Left colon (tissue), 2 donors: Measurements from ENCODE around the gene MYO9A. TPM values are rescaled to one million over a fixed set of nuclear protein-coding genes. Genes with fewer than 3 reads are reported as not detected.
"Not testable (repeated sequence)": the region's sequence is repeated elsewhere in the genome, so short reads cannot be mapped to it uniquely, and the experiment has no call there.

Source experiments
- ATAC-seq: fragments of 200-7000 bp; cut with Tn5 transposase; one replicate; pipeline ENCODE4 v1.9.1; 2020; ENCODE audit warnings: mild to moderate bottlenecking, moderate library complexity
- DNase-seq, 2 donors: peaks; one replicate each; pipeline ENCODE4 v3.0.0-alpha.2; 2020
- intact Hi-C, 2 donors: fragments of 100-400 bp; cut with DNase I in 1 of 2; cut with micrococcal nuclease in 1 of 2; formaldehyde crosslinking; loops; one replicate each; pipeline versions ENCODE4 v1.11.2 to v1.14.0; 2022; cut with DNase I, micrococcal nuclease
- total RNA-seq, 2 donors: library from RNA; stranded (reverse); fragmentation: NEBNext Ultra II Directional; extraction: Animal tissue kit (Norgen Biotek cat#: 25700); gene quantifications; one replicate each; pipeline ENCODE4 v1.2.1, GENCODE V29; 2021
- donor health status: DM: no; HTN: no; CAD: no.
- donor health status: DM: yes; HTN: yes; CAD: no.

The MYO9A gene
- total RNA-seq, 2 donors from 2014 or later = 43.1 to 45.6 TPM

GRCh38 chr15:72060687-72061250, 57.2 kb downstream of the MYO9A start:
- ATAC-seq = no peak
- intact Hi-C loops = no loop called here
- DNase-seq = no peak

GRCh38 chr15:72058585-72058984, 59.4 kb downstream of the MYO9A start:
- DNase-seq (no peak), ATAC-seq (peak; percentile 66)
- intact Hi-C loops = no loop called here

GRCh38 chr15:72057548-72058091, 60.3 kb downstream of the MYO9A start:
- intact Hi-C loops = no loop called here
- no peak for ATAC-seq
- DNase-seq = no peak

GRCh38 chr15:72056217-72056616, 61.7 kb downstream of the MYO9A start:
- intact Hi-C loops, DNase-seq, ATAC-seq: not testable (repeated sequence)

GRCh38 chr15:72053297-72053696, 64.7 kb downstream of the MYO9A start:
- intact Hi-C loops, DNase-seq, ATAC-seq: not testable (repeated sequence)

- ATAC-seq = no peak
- intact Hi-C loops = no loop called here
Observed at GRCh38 chr15:72050700-72051099, 67.2 kb downstream of the MYO9A start.

GRCh38 chr15:72047020-72047419, 70.9 kb downstream of the MYO9A start:
- no peak for DNase-seq
- no peak for ATAC-seq
- intact Hi-C loops = no loop called here

More at GRCh38 chr15:72050700-72051099, 67.2 kb downstream of the MYO9A start:
- no peak for DNase-seq

GRCh38 chr15:72044956-72045355, 73.0 kb downstream of the MYO9A start:
- DNase-seq = no peak
- intact Hi-C loops = no loop called here
- ATAC-seq = no peak

- ATAC-seq (no peak), DNase-seq (no peak)
- intact Hi-C loops = no loop called here
Observed at GRCh38 chr15:72042865-72043264, 75.1 kb downstream of the MYO9A start.

GRCh38 chr15:72042054-72042453, 75.9 kb downstream of the MYO9A start:
- ATAC-seq = no peak
- intact Hi-C loops = no loop called here
- DNase-seq = no peak

GRCh38 chr15:72037321-72037720, 80.6 kb downstream of the MYO9A start:
- ATAC-seq (peak; percentile 38), DNase-seq (no peak)
- intact Hi-C loops = no loop called here

GRCh38 chr15:72034859-72035650, 82.9 kb downstream of the MYO9A start:
- no peak for DNase-seq
- intact Hi-C loops = no loop called here
- ATAC-seq = no peak

- ATAC-seq = no peak
- intact Hi-C loops = no loop called here
- no peak for DNase-seq
Observed at GRCh38 chr15:72034351-72034750, 83.6 kb downstream of the MYO9A start.

GRCh38 chr15:72033711-72034110, 84.2 kb downstream of the MYO9A start:
- no peak for ATAC-seq
- no peak for DNase-seq
- intact Hi-C loops = no loop called here

GRCh38 chr15:72033285-72033684, 84.7 kb downstream of the MYO9A start:
- intact Hi-C loops = no loop called here
- no peak for ATAC-seq
- no peak for DNase-seq

GRCh38 chr15:72021604-72022003, 96.3 kb downstream of the MYO9A start:
- intact Hi-C loops = loop anchor here in 1 of 2 donors (10.0 kb wide), 1 partner anchor 63 kb away; no protein-coding TSS in a partner anchor
- no peak for ATAC-seq
- DNase-seq = no peak

GRCh38 chr15:72020799-72021198, 97.2 kb downstream of the MYO9A start:
- ATAC-seq (no peak), DNase-seq (no peak)
- intact Hi-C loops = loop anchor here in 1 of 2 donors (10.0 kb wide), 1 partner anchor 64 kb away; no protein-coding TSS in a partner anchor

- DNase-seq, intact Hi-C loops, ATAC-seq: not testable (repeated sequence)
Observed at GRCh38 chr15:72014555-72014954, 103.4 kb downstream of the MYO9A start.

- DNase-seq (no peak), ATAC-seq (no peak)
- intact Hi-C loops = no loop called here
Observed at GRCh38 chr15:72013703-72014102, 104.2 kb downstream of the MYO9A start.

GRCh38 chr15:72011302-72011942, 106.5 kb downstream of the MYO9A start:
- DNase-seq (no peak), ATAC-seq (no peak)
- intact Hi-C loops = no loop called here
